HG03108 (cell line): ENCODE data around the gene C19orf18.

Experiments
- ATAC-seq: cut with Tn5 transposase; IDR thresholded peaks from one replicate; pipeline ENCODE4 v1.9.1; 2021; ENCODE audit warnings: moderate library complexity; ENCODE audit not compliant: unreplicated experiment

The C19orf18 gene

DNA sequence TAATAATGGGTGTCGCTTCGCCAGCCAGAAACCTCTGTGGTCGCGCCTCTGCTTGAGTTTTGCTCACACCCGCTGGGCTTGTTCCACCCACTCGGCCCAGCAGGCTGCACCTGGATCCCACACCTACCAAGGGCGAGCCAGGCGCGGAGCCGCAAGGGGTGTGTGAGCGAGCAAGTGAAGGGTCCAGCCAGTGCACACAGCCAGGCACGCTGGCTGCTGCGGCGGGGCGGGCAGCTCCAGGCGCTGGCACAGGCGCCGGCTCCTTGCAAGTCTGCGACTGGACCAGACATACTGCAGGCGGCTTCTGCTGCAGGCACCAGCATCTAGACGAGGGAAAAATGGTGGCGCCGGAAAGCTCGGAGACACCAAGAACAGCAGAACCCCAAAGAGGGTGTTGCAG is 25.0 kb downstream of the C19orf18 start:
- ATAC-seq = no peak

- ATAC-seq = peak; percentile 77
These were observed 26.8 kb downstream of the C19orf18 start, which contains the start of gene ZNF256 for GRCh38 chr19:57947419-57948134. TSS of gene ZNF256 (minus strand) at chr19:57947706. CDS start at chr19:57947474, 232 bp downstream.

GRCh38 chr19:57947088-57947418 is 27.3 kb downstream of the C19orf18 start:
- no peak for ATAC-seq

GRCh38 chr19:57946316-57946715 is 28.0 kb downstream of the C19orf18 start:
- ATAC-seq = no peak

DNA sequence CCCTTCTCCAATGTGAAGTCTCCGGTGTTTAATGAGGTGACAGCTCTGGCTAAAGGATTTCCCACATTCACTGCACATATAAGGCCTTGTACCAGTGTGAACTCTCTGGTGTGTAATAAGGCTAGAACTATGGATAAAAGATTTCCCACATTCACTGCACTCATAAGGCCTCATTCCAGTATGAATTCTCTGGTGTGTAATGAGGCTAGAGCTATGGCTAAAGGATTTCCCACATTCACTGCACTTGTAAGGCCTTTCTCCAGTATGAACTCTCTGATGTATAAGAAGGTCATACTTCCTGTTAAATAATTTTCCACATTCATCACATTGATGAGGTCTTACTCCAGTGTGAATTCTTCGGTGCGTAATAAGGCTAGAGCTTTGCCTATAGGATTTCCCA is 32.7 kb downstream of the C19orf18 start:
- no peak for ATAC-seq

- ATAC-seq = no peak
These were observed 38.6 kb downstream of the C19orf18 start for GRCh38 chr19:57935731-57936130.

DNA sequence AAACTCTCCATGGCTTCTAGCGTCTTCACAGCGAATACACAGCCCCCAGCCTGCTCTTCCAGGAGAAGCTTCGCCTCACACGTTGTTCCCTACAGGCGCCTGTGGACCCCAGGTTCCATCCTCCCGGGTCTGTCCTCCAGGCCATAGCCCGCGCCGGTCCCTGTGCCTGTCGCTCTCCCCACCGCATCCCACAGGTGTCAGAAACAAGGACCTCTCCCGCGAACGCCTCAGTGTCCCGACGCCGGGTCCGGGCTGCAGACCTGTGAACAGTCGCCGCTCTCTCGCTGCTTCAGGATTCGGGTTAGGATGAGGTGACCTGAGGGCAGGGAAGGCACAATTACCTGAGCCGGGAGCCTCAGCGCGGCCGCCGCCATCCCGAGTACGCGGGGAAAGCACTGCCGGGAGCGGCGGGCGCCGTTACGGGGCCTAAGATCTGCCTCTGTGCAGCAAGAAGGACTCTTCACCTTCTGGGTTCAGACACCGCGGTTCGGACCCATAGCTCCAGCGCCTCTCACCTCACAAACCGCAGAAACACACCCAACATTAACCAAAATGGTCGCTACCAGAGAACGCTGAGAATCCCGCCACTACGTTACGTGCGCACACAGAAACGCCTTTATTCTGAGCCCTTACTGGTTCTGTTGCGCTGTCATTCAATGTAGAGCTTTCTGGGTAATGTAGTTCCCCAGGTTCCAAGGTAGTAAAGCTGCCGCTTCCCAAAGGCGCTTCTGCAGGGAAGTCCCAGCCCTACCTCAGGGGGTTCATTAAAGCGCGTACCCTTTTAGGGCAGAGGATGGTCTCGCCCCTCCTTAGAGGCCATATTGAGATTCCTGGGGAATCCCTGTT is 39.3 kb downstream of the C19orf18 start, which contains the start of gene ZNF418:
TSS of gene ZNF418 (minus strand) at position 583 of the 846 bp plus-strand sequence. CDS start 1,580 bp downstream, outside the sequence.
- peak; percentile 69 for ATAC-seq

GRCh38 chr19:57927587-57927986 is 46.7 kb downstream of the C19orf18 start:
- no peak for ATAC-seq

- peak; percentile 99 for ATAC-seq
These were observed 58.0 kb downstream of the C19orf18 start, which contains the start of gene ZNF417 for GRCh38 chr19:57916168-57916995. TSS of gene ZNF417 (minus strand) at chr19:57916592. CDS start at chr19:57916411, 181 bp downstream.

DNA sequence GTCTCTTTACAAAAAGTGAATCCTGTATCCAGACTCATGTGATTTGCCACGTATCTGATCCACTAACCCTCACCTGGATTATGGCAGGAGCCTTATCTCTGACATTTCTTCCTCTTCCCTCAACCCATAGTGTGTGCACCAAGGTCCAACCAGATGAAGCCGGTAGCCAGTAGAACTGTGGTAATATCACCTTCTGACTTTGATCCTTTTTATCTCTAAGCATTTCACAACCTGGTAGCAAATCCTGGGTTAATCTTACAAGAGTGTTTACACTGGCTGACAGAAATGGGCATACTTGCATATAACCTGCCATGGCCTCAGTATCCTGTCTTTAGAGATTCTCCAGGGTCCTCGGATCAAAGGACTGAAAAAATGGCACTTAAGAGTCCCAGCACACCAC is 59.8 kb downstream of the C19orf18 start:
- no peak for ATAC-seq
